Loucy (cell line): Measurements from ENCODE around the gene FCAMR.

Experiments
- CTCF ChIP-seq: fragments of 200-600 bp; sonication (generic); conservative IDR thresholded peaks from 2 replicates; pipeline ENCODE4 v1.5.1; 2014; ENCODE audit warnings: mild to moderate bottlenecking, antibody characterized with exemption, low read length
- EZH2phosphoT487 ChIP-seq: fragments of 200-600 bp; IDR thresholded peaks from 2 replicates; pipeline ENCODE4 v1.6.1; 2018; ENCODE audit warnings: antibody characterized with exemption, mild to moderate bottlenecking, moderate library complexity, borderline replicate concordance

- TF ChIP-seq CTCF: peak; percentile 20; the same call in 1 of the 2 replicates
- no peak for TF ChIP-seq EZH2phosphoT487
Observed at GRCh38 chr1:206937425-206937824, 32.8 kb downstream of the FCAMR start.
